T-helper 2 cell treated with Interferon-gamma antibody and Interleukin-4, amounts not matched to agents 100 ng/mL and 5 ng/mL, for 36 hours (primary cell): ENCODE data around the gene SFXN4. TPM values are rescaled to one million over a fixed set of nuclear protein-coding genes. Genes with fewer than 3 reads are reported as not detected.
"Not testable (repeated sequence)": the region's sequence is repeated elsewhere in the genome, so short reads cannot be mapped to it uniquely, and the experiment has no call there.

Source experiments
- intact Hi-C: fragments of 100-400 bp; cut with micrococcal nuclease; formaldehyde crosslinking; loops from one replicate; pipeline ENCODE4 v1.15.1; 2023
- total RNA-seq: library from RNA; stranded (reverse); gene quantifications from 2 replicates; pipeline ENCODE4 v1.2.3, GENCODE V29; 2022

The SFXN4 gene
- total RNA-seq, 1 donor from 2014 or later = 29.5 TPM

GRCh38 chr10:119191881-119192280 lies 26.4 kb upstream of the SFXN4 start:
- intact Hi-C loops = no loop called here

DNA sequence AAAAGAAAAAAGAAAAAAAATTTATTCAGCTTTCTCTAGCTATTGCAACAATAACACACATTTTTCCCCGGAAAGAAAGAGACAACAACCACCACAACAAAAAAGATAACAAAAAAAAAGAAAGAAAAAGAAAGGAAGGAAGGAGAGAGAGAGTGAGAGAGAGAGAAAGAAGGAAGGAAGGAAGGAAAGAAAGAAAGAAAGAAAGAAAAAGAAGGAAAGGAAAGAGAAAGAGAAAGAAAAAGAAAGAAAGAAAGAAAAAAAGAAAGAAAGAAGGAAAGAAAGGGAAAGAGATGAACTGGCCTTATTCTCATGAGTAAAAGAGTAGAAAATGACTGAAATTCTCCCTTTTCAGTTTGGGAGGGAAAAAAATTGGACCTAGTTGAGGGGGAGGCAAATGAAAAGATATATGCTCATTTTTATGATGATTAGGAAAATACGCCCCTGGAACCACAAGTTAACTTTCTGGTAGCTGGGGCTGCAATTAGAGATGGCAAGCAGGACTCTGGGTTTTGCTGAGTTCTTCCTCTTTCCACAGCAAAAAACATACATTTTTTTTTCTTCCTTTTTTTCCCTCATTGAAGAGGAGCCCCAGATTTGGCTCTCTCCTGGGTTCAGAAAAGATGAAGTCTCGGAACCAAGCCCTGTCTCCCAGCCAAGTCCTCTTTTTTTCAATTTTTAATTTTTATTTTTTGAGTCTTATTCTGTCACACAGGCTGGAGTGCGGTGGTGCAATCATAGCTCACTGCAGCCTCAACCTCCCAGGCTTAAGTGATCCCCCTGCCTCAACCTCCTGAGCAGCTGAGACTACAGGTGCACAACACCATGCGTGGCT lies 25.7 kb upstream of the SFXN4 start:
- intact Hi-C loops = no loop called here

DNA sequence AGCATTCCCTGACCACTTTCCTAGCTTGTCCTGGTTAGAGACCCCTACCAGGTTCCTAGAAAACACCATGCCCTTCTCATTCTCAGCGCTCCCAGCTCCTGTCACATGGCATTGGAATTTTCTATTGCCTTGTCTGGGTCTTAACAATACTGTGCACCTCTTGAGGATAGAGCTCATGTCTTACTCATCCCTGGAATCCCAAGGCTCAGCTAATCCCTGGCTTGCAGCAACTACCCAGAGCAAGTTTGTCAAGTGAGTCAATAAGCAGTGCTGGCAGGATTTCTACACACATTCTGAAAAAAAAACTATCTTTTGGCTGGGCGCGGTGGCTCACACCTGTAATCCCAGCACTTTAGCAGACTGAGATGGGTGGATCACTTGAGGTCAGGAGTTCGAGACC lies 24.8 kb upstream of the SFXN4 start:
- intact Hi-C loops = no loop called here

DNA sequence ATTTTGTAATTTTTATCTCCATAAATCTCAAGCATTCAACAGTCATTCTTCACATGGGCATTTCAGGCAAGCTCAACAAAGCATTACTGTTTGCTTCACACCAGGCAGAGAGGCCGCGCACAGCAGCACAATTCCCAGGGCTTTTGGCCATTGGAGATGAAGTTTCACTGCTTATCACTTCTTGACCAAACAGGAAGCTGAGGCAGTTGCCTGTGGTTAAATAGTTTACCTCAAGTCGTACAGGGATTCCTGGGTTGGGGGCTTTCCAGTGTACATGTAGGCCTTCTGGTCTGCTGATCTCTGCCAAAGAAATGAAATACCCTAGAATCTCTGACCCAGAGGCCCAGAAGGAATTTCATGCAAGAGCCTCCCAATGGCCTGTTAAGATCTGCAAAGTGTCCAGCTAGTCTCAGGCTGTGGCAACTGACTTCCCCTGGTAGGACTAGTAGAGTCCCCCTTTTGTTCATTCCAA lies 24.3 kb upstream of the SFXN4 start:
- intact Hi-C loops = no loop called here

- intact Hi-C loops = no loop called here
These were observed 18.3 kb upstream of the SFXN4 start for GRCh38 chr10:119183664-119184412.

- intact Hi-C loops = not testable (repeated sequence)
These were observed 15.4 kb upstream of the SFXN4 start for GRCh38 chr10:119180850-119181400.

GRCh38 chr10:119178372-119179119 lies 13.0 kb upstream of the SFXN4 start, which contains the start of gene PRDX3:
TSS of gene PRDX3 (minus strand) at chr10:119178812. CDS start at chr10:119178790, 22 bp downstream.
- intact Hi-C loops = loop anchor here (1.0 to 10.0 kb wide), 11 partner anchors 13 to 694 kb away; partner anchors contain the start of genes BAG3, DENND10, EIF3A and GRK5

GRCh38 chr10:119177708-119178371 lies 12.3 kb upstream of the SFXN4 start:
- intact Hi-C loops = loop anchor here (1.0 to 10.0 kb wide), 10 partner anchors 13 to 694 kb away; partner anchors contain the start of genes BAG3, DENND10, EIF3A and GRK5

- intact Hi-C loops = loop anchor here (5.0 to 10.0 kb wide), 2 partner anchors 479 to 696 kb away; partner anchors contain the start of genes BAG3 and MCMBP
These were observed 10.7 kb upstream of the SFXN4 start for GRCh38 chr10:119176166-119176565.

GRCh38 chr10:119174109-119174508 lies 8.6 kb upstream of the SFXN4 start:
- intact Hi-C loops = loop anchor here (10.0 kb wide), 1 partner anchor 481 kb away; the partner anchor contains the start of gene BAG3

DNA sequence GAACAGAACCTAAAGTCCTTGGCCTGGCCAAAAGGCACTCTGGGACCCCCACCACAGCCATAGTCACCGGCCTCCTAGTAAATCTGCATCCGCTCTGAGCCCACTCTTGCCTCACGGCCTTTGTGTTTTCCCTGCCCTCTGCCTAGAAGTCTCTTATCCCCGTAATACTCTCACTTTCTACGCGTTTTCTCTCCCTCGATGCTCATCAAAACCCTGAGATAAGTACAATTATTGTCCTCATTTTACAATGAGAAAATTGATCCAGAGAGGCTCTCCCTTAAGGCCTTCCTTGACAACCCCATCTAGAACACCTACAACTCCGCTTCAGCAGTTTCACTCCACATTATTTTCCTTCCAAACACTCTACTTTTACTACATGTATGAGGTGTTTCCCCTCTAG lies 1.5 kb upstream of the SFXN4 start:
- intact Hi-C loops = no loop called here

GRCh38 chr10:119166564-119166963 lies 1.1 kb upstream of the SFXN4 start:
- intact Hi-C loops = no loop called here

GRCh38 chr10:119166118-119166500 lies 595 bp upstream of the SFXN4 start:
- intact Hi-C loops = no loop called here

DNA sequence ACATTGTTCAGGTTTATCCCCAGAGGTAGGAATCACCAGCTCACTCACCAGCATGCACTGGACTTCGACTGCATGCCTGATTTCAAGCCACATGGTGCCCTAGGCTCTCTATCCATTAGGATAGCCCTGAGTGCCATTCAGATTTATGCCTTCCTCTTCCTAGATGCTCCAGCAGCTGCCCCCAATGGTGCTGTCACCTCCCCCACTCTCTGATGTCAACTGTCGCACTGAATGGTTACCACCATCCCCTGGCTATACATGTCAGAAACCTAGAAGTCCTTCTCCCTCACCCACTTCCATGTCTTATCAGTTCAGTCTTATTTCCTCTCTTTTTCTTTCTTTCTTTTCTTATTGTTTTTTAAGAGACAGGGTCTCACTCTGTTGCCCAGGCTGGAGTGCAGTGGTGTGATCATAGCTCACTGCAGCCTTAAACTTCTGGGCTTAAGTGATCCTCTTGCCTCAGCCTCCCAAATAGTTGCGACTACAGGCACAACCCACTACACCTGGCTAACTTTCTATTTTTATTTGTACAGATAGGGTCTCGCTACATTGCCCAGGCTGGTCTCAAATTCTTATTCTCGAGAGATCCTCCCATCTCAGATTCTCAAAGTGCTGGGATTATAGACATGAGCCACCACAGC lies 2.9 kb downstream of the SFXN4 start:
- intact Hi-C loops = no loop called here

- intact Hi-C loops = no loop called here
These were observed 3.6 kb downstream of the SFXN4 start for GRCh38 chr10:119161680-119162451.

DNA sequence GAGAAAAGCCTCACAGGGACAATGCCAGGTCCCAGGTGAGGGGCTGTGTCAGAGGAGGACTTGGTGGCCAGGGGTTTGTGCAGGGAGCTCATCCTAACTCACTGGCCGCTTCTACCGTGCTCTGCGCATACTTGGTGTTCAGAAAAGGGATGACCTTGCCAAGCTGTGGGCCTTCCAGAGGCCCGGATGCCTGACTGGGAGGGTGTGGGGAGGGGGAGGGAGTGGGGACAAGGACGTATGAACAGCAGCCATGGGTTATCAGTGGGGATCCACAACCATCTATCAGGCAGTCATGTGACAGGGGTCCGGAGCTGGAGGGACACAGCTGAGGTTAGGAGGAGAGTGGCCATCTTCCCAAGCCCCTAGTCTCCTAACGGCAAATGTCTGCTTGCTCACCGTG lies 6.2 kb downstream of the SFXN4 start:
- intact Hi-C loops = no loop called here

DNA sequence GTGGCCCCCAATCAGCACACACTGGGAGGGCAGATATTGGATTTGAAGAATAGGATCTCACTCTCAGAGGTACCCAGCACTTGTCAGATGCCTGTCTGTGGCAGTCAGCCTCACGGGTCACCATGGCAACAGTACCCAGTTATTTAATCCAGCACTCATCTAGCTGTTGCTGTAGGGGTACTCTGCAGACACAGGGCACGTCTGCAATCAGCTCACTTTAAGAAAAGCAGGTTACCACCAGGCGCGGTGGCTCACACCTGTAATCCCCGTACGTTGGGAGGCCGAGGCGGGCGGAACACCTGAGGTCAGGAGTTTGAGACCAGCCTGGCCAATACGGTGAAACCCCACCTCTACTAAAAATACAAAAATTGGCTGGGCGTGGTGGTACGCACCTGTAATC lies 11.9 kb downstream of the SFXN4 start:
- intact Hi-C loops = no loop called here

DNA sequence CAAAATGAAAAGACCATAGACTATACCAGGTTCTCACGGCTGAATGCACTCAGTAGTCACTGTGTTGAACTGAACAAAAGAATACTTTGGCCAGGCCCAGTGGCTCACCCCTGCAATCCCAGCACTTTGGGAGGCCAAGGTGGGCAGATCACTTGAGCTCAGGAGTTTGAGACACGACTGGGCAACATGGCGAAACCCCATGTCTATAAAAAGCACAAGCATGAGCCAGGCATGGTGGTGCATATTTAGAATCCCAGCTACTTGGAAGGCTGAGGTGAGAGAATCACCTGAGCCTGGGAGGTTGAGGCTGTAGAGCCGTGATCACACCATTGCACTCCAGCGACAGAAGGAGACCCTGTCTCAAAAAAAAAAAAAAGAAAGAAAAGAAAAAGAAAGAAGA lies 12.5 kb downstream of the SFXN4 start:
- intact Hi-C loops = no loop called here

GRCh38 chr10:119151601-119152000 lies 13.9 kb downstream of the SFXN4 start:
- intact Hi-C loops = not testable (repeated sequence)
